ENCODE data around the gene PDE11A.

DNA sequence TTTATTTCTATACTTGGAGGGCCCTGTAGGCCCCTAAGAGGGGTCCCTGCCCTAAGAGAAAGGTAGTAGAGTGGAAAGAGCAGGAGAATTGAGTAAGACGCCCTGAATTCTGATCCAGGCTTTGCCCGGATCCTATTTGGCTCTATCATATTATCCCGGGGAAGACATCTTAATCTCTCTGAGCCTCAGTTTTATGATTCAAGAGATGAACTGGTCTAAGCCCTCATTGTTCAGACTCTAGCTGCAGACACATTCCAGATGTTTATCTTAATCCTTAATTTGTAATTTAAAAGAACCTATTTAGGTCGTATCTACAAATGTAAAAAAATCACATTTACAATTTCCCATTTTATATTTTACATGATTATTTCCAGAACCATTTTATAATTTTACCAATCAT is 459.9 kb downstream of the PDE11A start:
- TF ChIP-seq, protein P1, sequence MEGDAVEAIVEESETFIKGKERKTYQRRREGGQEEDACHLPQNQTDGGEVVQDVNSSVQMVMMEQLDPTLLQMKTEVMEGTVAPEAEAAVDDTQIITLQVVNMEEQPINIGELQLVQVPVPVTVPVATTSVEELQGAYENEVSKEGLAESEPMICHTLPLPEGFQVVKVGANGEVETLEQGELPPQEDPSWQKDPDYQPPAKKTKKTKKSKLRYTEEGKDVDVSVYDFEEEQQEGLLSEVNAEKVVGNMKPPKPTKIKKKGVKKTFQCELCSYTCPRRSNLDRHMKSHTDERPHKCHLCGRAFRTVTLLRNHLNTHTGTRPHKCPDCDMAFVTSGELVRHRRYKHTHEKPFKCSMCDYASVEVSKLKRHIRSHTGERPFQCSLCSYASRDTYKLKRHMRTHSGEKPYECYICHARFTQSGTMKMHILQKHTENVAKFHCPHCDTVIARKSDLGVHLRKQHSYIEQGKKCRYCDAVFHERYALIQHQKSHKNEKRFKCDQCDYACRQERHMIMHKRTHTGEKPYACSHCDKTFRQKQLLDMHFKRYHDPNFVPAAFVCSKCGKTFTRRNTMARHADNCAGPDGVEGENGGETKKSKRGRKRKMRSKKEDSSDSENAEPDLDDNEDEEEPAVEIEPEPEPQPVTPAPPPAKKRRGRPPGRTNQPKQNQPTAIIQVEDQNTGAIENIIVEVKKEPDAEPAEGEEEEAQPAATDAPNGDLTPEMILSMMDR (IDR thresholded peaks at IDR 0.05): no peak
- no peak for TF ChIP-seq POLR2A (IDR thresholded peaks at IDR 0.05)

Measured in lower leg skin (tissue), 3 donors.